Heart right ventricle (tissue), 16 donors: ENCODE results near the gene SIRPD. TPM values are rescaled to one million over a fixed set of nuclear protein-coding genes. Genes with fewer than 3 reads are reported as not detected.
"Not testable (repeated sequence)": the region's sequence is repeated elsewhere in the genome, so short reads cannot be mapped to it uniquely, and the experiment has no call there.

ENCODE experiments used
- ATAC-seq, 8 donors: fragments of 200-7000 bp; cut with Tn5 transposase; one replicate each; pipeline ENCODE4 v1.9.1; 2020; ENCODE audit warnings: mild to moderate bottlenecking in 8 of 8, moderate library complexity in 8 of 8, moderate number of reproducible peaks in 1 of 8
- DNase-seq, 2 donors: peaks; one replicate each; pipeline ENCODE4 v3.0.0-alpha.2; 2020
- H3K27ac ChIP-seq, 10 donors: fragments of 200-600 bp; sonication (generic) in 2 of 10; one replicate each; pipeline versions ENCODE4 v1.5.0 to v1.8.0; 2020 to 2022; ENCODE audit warnings: mild to moderate bottlenecking in 3 of 10
- H3K27me3 ChIP-seq, 7 donors: fragments of 200-600 bp; one replicate each; pipeline ENCODE4 v1.8.0; 2021 to 2022; ENCODE audit warnings: mild to moderate bottlenecking in 2 of 7
- H3K36me3 ChIP-seq, 9 donors: fragments of 200-600 bp; sonication (generic) in 1 of 9; one replicate each; pipeline versions ENCODE4 v1.5.0 to v1.8.0; 2020 to 2022; ENCODE audit warnings: mild to moderate bottlenecking in 2 of 9
- H3K4me1 ChIP-seq, 9 donors: fragments of 200-600 bp; sonication (generic) in 1 of 9; one replicate each; pipeline versions ENCODE4 v1.5.0 to v1.8.0; 2020 to 2022; ENCODE audit warnings: mild to moderate bottlenecking in 4 of 9
- H3K4me3 ChIP-seq, 10 donors: fragments of 200-600 bp; sonication (generic) in 2 of 10; one replicate each; pipeline versions ENCODE4 v1.5.0 to v1.8.0; 2020 to 2022; ENCODE audit warnings: mild to moderate bottlenecking in 7 of 10, moderate library complexity in 2 of 10
- H3K9me3 ChIP-seq, 11 donors: fragments of 200-600 bp in 10 of 11; sonication (generic) in 2 of 11; one replicate each; pipeline versions ENCODE4 v1.5.0 to v1.8.0; 2013 to 2022; ENCODE audit warnings: mild to moderate bottlenecking in 2 of 11, control low read depth in 1 of 11, moderate library complexity in 1 of 11
- CTCF ChIP-seq, 9 donors: fragments of 200-600 bp; sonication (generic) in 2 of 9; IDR thresholded peaks; one replicate each; pipeline versions ENCODE4 v1.5.0 to v1.8.0; 2021 to 2022; ENCODE audit warnings: antibody characterized with exemption in 9 of 9, mild to moderate bottlenecking in 5 of 9, moderate library complexity in 1 of 9
- WGBS, 2 donors: extraction: QIAGEN DNeasy Blood & Tissue Kit; methylation state at CpG; one replicate each; pipeline ENCODE4 v1.1.7; 2013; ENCODE audit warnings: inconsistent platforms in 1 of 2; 5-methylcytosine and 5-hydroxymethylcytosine counted together
- intact Hi-C, 10 donors: fragments of 100-400 bp; cut with DNase I; formaldehyde crosslinking; loops; one replicate each; pipeline versions ENCODE4 v1.11.1 to v1.14.2; 2022
- polyA plus RNA-seq, 2 donors: library from polyadenylated mRNA; stranded (reverse); fragments of 200-250 nt; gene quantifications; one replicate each; pipeline ENCODE4 v1.2.3, GENCODE V29; 2013
- total RNA-seq, 10 donors: library from RNA; stranded (reverse); fragmentation: NEBNext Ultra II Directional in 3 of 10; extraction: Animal tissue kit (Norgen Biotek cat#: 25700) in 3 of 10; gene quantifications; one replicate each; pipeline versions ENCODE4 v1.2.1 to v1.2.4, GENCODE V29; 2021 to 2023
- donor health status: Arrhythmogenic right ventricular cardiomyopathy.
- donor health status: ischemic (EF 13 %, LVEDD 7.1; RV severe dilation, severe dysfunction).
- donor health status: healthy with polysubstance abuse.
- donor health status: DM: no; HTN: yes; CAD: no.
- donor health status: DM: no; HTN: no; CAD: no.
- donor health status: ischemic (EF 25% LVEDD 6.9; RV normal size, moderate dysfunction).
- donor health status: ischemic (EF 25% LVEDD 5.7; RV mildly dilated, moderate dysfunction).
- donor health status: healthy.
- donor health status: DM: yes; HTN: yes; CAD: no.
- donor health status: Ischemic cardiomyopathy.
- donor health status: ischemic (EF 35%, LVEDD 5.7; RV mildly dilated, moderate dysfunction).
- donor health status: nonischemic (EF 11% LVEDD 7.7; RV severe dilation, severe dysfunction).
- donor health status: DM: yes; HTN: yes; CAD: no.
- donor health status: PGD.
- donor health status: ischemic (EF 29% LVEDD 5.4; RV normal size, mild dysfunction).
- donor health status: nonischemic (EF 23%, LVEDD 6.1; RV moderate dilation, normal function).

The SIRPD gene
- total and polyA plus RNA-seq, 12 donors, result 0.17 to 0.23 TPM; not detected in 10

GRCh38 chr20:1587781-1588532, 30.5 kb upstream of the SIRPD start:
- Histone ChIP-seq H3K4me1 (no peaks in the 10 kb centered on the region), H3K4me3 (peak overlapping the region in 1 of 10 donors; percentile 36), H3K27ac (peak overlapping the region in 1 of 10 donors; percentile 87), H3K36me3 (no peaks in the 10 kb centered on the region), H3K27me3 (no peaks in the 10 kb centered on the region), H3K9me3 (no peaks in the 10 kb centered on the region)
- intact Hi-C loops, result no loop called here
- TF ChIP-seq CTCF (IDR thresholded peaks at IDR 0.05), result no peak
- no peak for ATAC-seq
- no peak for DNase-seq
- WGBS, 2 donors, result 79% methylated on average over 3 of the region's 3 CpGs; no CpG with 5 or more reads in 1 of the 2 donors

GRCh38 chr20:1579488-1579887, 22.0 kb upstream of the SIRPD start:
- Histone ChIP-seq H3K27me3 (no peaks in the 10 kb centered on the region), H3K4me1 (peaks cover 0 to 5% (median 0%) of the 10 kb centered on the region in 9 donors), H3K4me3 (no peak overlapping the region), H3K27ac (no peak overlapping the region), H3K36me3 (peaks cover 0 to 6% (median 0%) of the 10 kb centered on the region in 9 donors), H3K9me3 (no peaks in the 10 kb centered on the region)
- ATAC-seq, result no peak
- no peak for TF ChIP-seq CTCF (IDR thresholded peaks at IDR 0.05)
- WGBS, 2 donors, result 91 to 96% methylated on average over 6 of the region's 6 CpGs
- no peak for DNase-seq
- intact Hi-C loops, result loop anchor here in 3 of 10 donors (2.0 kb wide), 2 partner anchors 35 to 37 kb away; no protein-coding TSS in a partner anchor

- Histone ChIP-seq H3K4me3 (no peak overlapping the region), H3K27ac (no peak overlapping the region), H3K36me3 (peaks cover 0 to 6% (median 0%) of the 10 kb centered on the region in 9 donors), H3K4me1 (peaks cover 0 to 5% (median 0%) of the 10 kb centered on the region in 9 donors), H3K27me3 (no peaks in the 10 kb centered on the region), H3K9me3 (no peaks in the 10 kb centered on the region)
- TF ChIP-seq CTCF (IDR thresholded peaks at IDR 0.05), result no peak
- DNase-seq, result no peak
- intact Hi-C loops, result loop anchor here in 3 of 10 donors (2.0 kb wide), 2 partner anchors 37 to 39 kb away; no protein-coding TSS in a partner anchor
- 85 to 89% methylated on average over 4 of the region's 4 CpGs for WGBS, 2 donors
- ATAC-seq, result no peak
Observed at GRCh38 chr20:1577906-1578305, 20.4 kb upstream of the SIRPD start.

- intact Hi-C loops, H3K4me1 ChIP-seq, H3K9me3 ChIP-seq, DNase-seq, H3K27ac ChIP-seq, H3K36me3 ChIP-seq, H3K4me3 ChIP-seq, ATAC-seq, H3K27me3 ChIP-seq: not testable (repeated sequence)
- 45 to 53% methylated on average over 2 of the region's 2 CpGs for WGBS, 2 donors
Observed at GRCh38 chr20:1577313-1577712, 19.8 kb upstream of the SIRPD start.

GRCh38 chr20:1576641-1577040, 19.1 kb upstream of the SIRPD start:
- peaks cover 0 to 5% (median 0%) of the 10 kb centered on the region in 9 donors for H3K4me1 ChIP-seq
- no peaks in the 10 kb centered on the region for H3K9me3 ChIP-seq
- no peak overlapping the region for H3K27ac ChIP-seq
- 75 to 83% methylated on average over 3 of the region's 3 CpGs for WGBS, 2 donors
- no peak overlapping the region for H3K4me3 ChIP-seq
- peaks cover 0 to 6% (median 0%) of the 10 kb centered on the region in 9 donors for H3K36me3 ChIP-seq
- H3K27me3 ChIP-seq, result no peaks in the 10 kb centered on the region
- intact Hi-C loops, result no loop called here
- DNase-seq (no peak), ATAC-seq (no peak)
- TF ChIP-seq CTCF (IDR thresholded peaks at IDR 0.05), result no peak

- H3K9me3 ChIP-seq, intact Hi-C loops, H3K27ac ChIP-seq, DNase-seq, ATAC-seq, H3K4me1 ChIP-seq, H3K27me3 ChIP-seq, H3K4me3 ChIP-seq, H3K36me3 ChIP-seq: not testable (repeated sequence)
- WGBS, 2 donors, result 33% methylated on average over 1 of the region's 1 CpG; no CpG with 5 or more reads in 1 of the 2 donors
Observed at GRCh38 chr20:1576003-1576402, 18.5 kb upstream of the SIRPD start.

- H3K27ac ChIP-seq, H3K36me3 ChIP-seq, DNase-seq, H3K9me3 ChIP-seq, intact Hi-C loops, ATAC-seq, H3K4me3 ChIP-seq, H3K27me3 ChIP-seq: not testable (repeated sequence)
- H3K4me1 ChIP-seq, result peaks cover 0 to 32% (median 0%) of the 10 kb centered on the region in 9 donors
- WGBS, 2 donors, result 88 to 93% methylated on average over 8 of the region's 8 CpGs
Observed at GRCh38 chr20:1571583-1571982, 14.1 kb upstream of the SIRPD start.
